Measurements from ENCODE around the gene PHAX. TPM values are rescaled to one million over a fixed set of nuclear protein-coding genes. Genes with fewer than 3 reads are reported as not detected.
"Not testable (repeated sequence)": the region's sequence is repeated elsewhere in the genome, so short reads cannot be mapped to it uniquely, and the experiment has no call there.

The PHAX gene
- total and polyA plus RNA-seq, 2 donors from 2014 or later: 23.7 to 33.3 TPM

DNA sequence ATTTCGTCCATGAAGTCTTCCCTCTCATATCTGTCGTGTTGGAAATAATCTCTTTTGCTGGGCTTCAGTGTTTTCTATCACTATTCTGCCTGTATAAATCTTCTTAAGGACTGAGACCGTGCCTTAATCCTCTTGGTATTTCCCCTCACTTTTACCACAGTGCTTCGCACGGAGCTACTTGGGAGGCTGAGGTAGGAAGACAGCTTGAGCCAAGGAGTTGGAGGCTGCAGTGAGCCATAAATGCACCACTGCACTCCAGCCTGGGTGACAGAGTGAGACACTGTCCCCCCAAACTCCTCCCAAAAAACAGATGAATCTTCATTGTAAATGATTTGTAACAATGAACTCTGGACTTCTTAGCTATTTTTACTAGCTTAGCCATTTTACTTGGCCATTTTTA lies 57.8 kb downstream of the PHAX start:
- no peaks in the 10 kb centered on the region for H3K27me3 ChIP-seq (ENCODE audit: control insufficient read depth, insufficient read depth, low read length)
- H3K4me3 ChIP-seq (ENCODE audit: low read length in 3 of 3): peak overlapping the region in 1 of 3 donors; percentile 1
- peaks cover 0 to 2% (median 0%) of the 10 kb centered on the region in 3 donors for H3K4me1 ChIP-seq (ENCODE audit: control insufficient read depth in 2 of 3, insufficient read depth in 2 of 3, low read depth in 1 of 3, low read length in 3 of 3)
- no peaks in the 10 kb centered on the region for H3K36me3 ChIP-seq (ENCODE audit: control insufficient read depth in 2 of 3, insufficient read depth in 3 of 3, low read length in 3 of 3)
- intact Hi-C loops (cut with DNase I): loop anchor here (10.0 kb wide), 1 partner anchor 126 kb away; no protein-coding TSS in a partner anchor
- TF ChIP-seq, protein P1, sequence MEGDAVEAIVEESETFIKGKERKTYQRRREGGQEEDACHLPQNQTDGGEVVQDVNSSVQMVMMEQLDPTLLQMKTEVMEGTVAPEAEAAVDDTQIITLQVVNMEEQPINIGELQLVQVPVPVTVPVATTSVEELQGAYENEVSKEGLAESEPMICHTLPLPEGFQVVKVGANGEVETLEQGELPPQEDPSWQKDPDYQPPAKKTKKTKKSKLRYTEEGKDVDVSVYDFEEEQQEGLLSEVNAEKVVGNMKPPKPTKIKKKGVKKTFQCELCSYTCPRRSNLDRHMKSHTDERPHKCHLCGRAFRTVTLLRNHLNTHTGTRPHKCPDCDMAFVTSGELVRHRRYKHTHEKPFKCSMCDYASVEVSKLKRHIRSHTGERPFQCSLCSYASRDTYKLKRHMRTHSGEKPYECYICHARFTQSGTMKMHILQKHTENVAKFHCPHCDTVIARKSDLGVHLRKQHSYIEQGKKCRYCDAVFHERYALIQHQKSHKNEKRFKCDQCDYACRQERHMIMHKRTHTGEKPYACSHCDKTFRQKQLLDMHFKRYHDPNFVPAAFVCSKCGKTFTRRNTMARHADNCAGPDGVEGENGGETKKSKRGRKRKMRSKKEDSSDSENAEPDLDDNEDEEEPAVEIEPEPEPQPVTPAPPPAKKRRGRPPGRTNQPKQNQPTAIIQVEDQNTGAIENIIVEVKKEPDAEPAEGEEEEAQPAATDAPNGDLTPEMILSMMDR (IDR thresholded peaks at IDR 0.05; ENCODE audit: borderline replicate concordance, extremely low read depth, insufficient read depth): no peak
- DNase-seq: peak in 1 of 5 donors; percentile 18
- H3K9ac ChIP-seq (ENCODE audit: low read length in 3 of 3): no peak overlapping the region
- FAIRE-seq: no peak
- no peaks in the 10 kb centered on the region for H3K9me3 ChIP-seq (ENCODE audit: control insufficient read depth in 2 of 3, insufficient read depth in 1 of 3, low read length in 3 of 3)
- no peak overlapping the region for H3K27ac ChIP-seq (ENCODE audit: low read depth in 2 of 2, low read length in 2 of 2)

DNA sequence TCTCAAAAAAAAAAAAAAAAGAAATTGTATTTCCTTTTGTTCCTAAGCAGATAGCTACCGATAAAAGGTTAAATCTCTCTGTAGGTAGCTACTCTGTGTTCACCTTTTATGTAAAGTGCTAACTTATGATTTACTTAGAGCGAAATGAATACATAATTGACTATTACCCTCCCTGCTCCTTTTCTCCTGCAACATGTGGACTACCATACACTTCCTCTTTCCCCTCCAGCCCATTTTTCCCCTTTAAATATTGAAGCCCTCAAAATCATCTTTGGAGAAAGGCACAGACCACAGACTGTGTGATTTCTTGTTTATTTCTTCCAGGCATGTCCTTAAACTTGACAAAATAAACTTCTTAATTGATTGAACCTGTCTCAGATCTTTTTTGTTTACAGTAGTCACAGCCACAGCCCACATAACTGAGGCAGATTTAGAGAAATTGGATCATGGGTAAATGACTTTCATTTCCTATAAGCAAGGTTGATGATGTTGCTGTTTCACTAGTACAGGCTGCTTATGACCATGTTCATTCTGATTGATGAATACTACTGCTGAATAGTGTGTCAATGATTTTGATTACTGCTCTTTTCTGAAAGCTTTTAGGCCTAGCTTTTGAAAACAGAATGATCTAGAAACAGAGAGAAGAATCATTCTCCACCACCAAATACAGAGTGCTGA lies 59.2 kb downstream of the PHAX start:
- TF ChIP-seq, protein P1 (IDR thresholded peaks at IDR 0.05; ENCODE audit: borderline replicate concordance, extremely low read depth, insufficient read depth): no peak
- intact Hi-C loops (cut with DNase I): loop anchor here (10.0 kb wide), 1 partner anchor 125 kb away; no protein-coding TSS in a partner anchor

DNA sequence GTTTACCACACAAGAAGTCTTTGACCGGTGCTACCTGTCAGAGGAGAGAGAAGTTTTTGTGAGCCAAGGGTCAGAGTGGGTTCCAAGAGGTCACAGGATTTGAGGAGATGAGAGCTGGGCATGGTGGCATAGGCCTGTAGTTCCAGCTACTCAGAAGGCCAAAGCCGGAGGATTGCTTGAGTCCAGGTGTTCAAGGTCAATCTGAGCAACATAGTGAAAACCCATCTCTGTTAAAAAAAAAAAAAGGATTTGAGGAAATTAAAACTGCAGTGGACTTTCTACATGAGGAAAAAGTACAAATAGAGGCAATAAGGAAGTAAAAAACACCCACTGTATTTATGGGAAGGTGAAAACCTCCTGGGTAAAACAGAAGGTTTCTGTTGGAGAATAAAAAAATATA lies 63.8 kb downstream of the PHAX start:
- H3K9me3 ChIP-seq (ENCODE audit: control insufficient read depth in 2 of 3, insufficient read depth in 1 of 3, low read length in 3 of 3): no peaks in the 10 kb centered on the region
- intact Hi-C loops (cut with DNase I): no loop called here
- no peak for DNase-seq
- no peak overlapping the region for H3K4me3 ChIP-seq (ENCODE audit: low read length in 3 of 3)
- H3K27ac ChIP-seq (ENCODE audit: low read depth in 2 of 2, low read length in 2 of 2): no peak overlapping the region
- no peak for FAIRE-seq
- TF ChIP-seq, protein P1 (IDR thresholded peaks at IDR 0.05; ENCODE audit: borderline replicate concordance, extremely low read depth, insufficient read depth): no peak
- H3K27me3 ChIP-seq (ENCODE audit: control insufficient read depth, insufficient read depth, low read length): no peaks in the 10 kb centered on the region
- H3K9ac ChIP-seq (ENCODE audit: low read length in 3 of 3): no peak overlapping the region
- no peaks in the 10 kb centered on the region for H3K36me3 ChIP-seq (ENCODE audit: control insufficient read depth in 2 of 3, insufficient read depth in 3 of 3, low read length in 3 of 3)
- H3K4me1 ChIP-seq (ENCODE audit: control insufficient read depth in 2 of 3, insufficient read depth in 2 of 3, low read depth in 1 of 3, low read length in 3 of 3): no peaks in the 10 kb centered on the region

More for the DNA sequence above, 59.2 kb downstream of the PHAX start:
- Histone ChIP-seq H3K27me3 (ENCODE audit: control insufficient read depth, insufficient read depth, low read length) (no peaks in the 10 kb centered on the region), H3K9ac (ENCODE audit: low read length in 3 of 3) (no peak overlapping the region), H3K27ac (ENCODE audit: low read depth in 2 of 2, low read length in 2 of 2) (no peak overlapping the region), H3K36me3 (ENCODE audit: control insufficient read depth in 2 of 3, insufficient read depth in 3 of 3, low read length in 3 of 3) (no peaks in the 10 kb centered on the region), H3K4me1 (ENCODE audit: control insufficient read depth in 2 of 3, insufficient read depth in 2 of 3, low read depth in 1 of 3, low read length in 3 of 3) (no peaks in the 10 kb centered on the region), H3K9me3 (ENCODE audit: control insufficient read depth in 2 of 3, insufficient read depth in 1 of 3, low read length in 3 of 3) (no peaks in the 10 kb centered on the region), H3K4me3 (ENCODE audit: low read length in 3 of 3) (no peak overlapping the region)
- FAIRE-seq (no peak), DNase-seq (no peak)

DNA sequence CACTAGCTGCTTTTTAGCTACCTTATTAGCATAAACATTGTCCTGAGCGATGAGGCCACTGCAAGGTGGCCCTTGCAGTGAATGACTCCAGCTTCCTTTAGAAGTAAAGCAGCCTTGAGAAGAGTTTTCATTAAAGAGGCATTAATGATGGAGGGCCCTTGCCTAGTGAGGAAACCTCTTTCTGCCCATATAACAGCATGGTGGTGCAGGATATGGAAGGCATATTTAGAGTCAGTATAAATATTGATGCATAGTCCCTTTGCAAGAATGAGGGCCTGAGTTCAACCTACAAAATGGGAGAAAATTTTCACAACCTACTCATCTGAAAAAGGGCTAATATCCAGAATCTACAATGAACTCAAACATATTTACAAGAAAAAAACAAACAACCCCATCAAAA lies 69.4 kb downstream of the PHAX start:
- intact Hi-C loops (cut with DNase I): loop anchor here (10.0 kb wide), 1 partner anchor 105 kb away; the partner anchor contains the start of gene LMNB1
- H3K36me3 ChIP-seq (ENCODE audit: control insufficient read depth in 2 of 3, insufficient read depth in 3 of 3, low read length in 3 of 3); FAIRE-seq; H3K27ac ChIP-seq (ENCODE audit: low read depth in 2 of 2, low read length in 2 of 2); H3K4me1 ChIP-seq (ENCODE audit: control insufficient read depth in 2 of 3, insufficient read depth in 2 of 3, low read depth in 1 of 3, low read length in 3 of 3); H3K27me3 ChIP-seq (ENCODE audit: control insufficient read depth, insufficient read depth, low read length); DNase-seq; H3K4me3 ChIP-seq (ENCODE audit: low read length in 3 of 3); H3K9me3 ChIP-seq (ENCODE audit: control insufficient read depth in 2 of 3, insufficient read depth in 1 of 3, low read length in 3 of 3); H3K9ac ChIP-seq (ENCODE audit: low read length in 3 of 3): not testable (repeated sequence)

DNA sequence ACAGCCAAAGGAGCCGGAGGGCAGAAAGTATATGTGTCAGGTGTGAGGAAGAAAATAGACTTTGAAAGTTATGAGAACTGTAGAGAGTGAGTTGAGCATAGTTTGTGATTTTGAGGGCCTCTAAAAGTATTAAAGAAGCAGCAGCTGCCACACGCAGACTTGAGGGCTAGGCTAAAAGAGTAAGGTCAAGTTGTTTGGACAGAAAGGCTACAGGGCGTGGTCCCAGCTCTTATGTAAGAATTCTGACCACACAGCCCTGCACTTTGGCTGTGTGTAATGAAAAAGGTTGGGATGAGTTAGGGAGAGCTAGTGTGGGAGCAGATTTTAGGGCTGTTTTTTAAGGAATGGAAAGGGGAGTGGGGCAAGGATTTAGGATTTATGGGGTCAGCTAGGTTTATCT lies 70.9 kb downstream of the PHAX start:
- not testable (repeated sequence) for H3K9ac ChIP-seq (ENCODE audit: low read length in 3 of 3); H3K9me3 ChIP-seq (ENCODE audit: control insufficient read depth in 2 of 3, insufficient read depth in 1 of 3, low read length in 3 of 3); H3K27ac ChIP-seq (ENCODE audit: low read depth in 2 of 2, low read length in 2 of 2); H3K4me1 ChIP-seq (ENCODE audit: control insufficient read depth in 2 of 3, insufficient read depth in 2 of 3, low read depth in 1 of 3, low read length in 3 of 3); FAIRE-seq; H3K36me3 ChIP-seq (ENCODE audit: control insufficient read depth in 2 of 3, insufficient read depth in 3 of 3, low read length in 3 of 3); DNase-seq; H3K27me3 ChIP-seq (ENCODE audit: control insufficient read depth, insufficient read depth, low read length); H3K4me3 ChIP-seq (ENCODE audit: low read length in 3 of 3)
- intact Hi-C loops (cut with DNase I): loop anchor here (10.0 kb wide), 1 partner anchor 103 kb away; the partner anchor contains the start of gene LMNB1
